RCC 7860 (cell line): ENCODE data around the gene WNT9A.
A peak's percentile ranks its signal among the peaks of the same experiment; 100 is the strongest.

Experiments used
- DNase-seq: peaks from one replicate; pipeline ENCODE4 v3.0.0-alpha.2; 2015; ENCODE audit warnings: low spot score
- FAIRE-seq: peaks from 2 replicates; lab custom pipeline; 2012; peaks lifted over from hg19 to GRCh38; lab: Jason Lieb, UNC

The WNT9A gene

GRCh38 chr1:227942021-227942715 is 5.6 kb downstream of the WNT9A start:
- FAIRE-seq = no peak
- DNase-seq = no peak

- DNase-seq (no peak), FAIRE-seq (no peak)
Observed at GRCh38 chr1:227941509-227942020, 6.2 kb downstream of the WNT9A start.

GRCh38 chr1:227940791-227941241 is 6.9 kb downstream of the WNT9A start:
- FAIRE-seq = no peak
- no peak for DNase-seq

- DNase-seq (no peak), FAIRE-seq (no peak)
Observed at GRCh38 chr1:227939791-227940771, 7.7 kb downstream of the WNT9A start.

- DNase-seq (no peak), FAIRE-seq (no peak)
Observed at GRCh38 chr1:227938911-227939790, 8.6 kb downstream of the WNT9A start.

- no peak for DNase-seq
- no peak for FAIRE-seq
Observed at GRCh38 chr1:227938276-227938675, 9.5 kb downstream of the WNT9A start.

- no peak for DNase-seq
- FAIRE-seq = no peak
Observed at GRCh38 chr1:227937838-227938145, 9.9 kb downstream of the WNT9A start.

GRCh38 chr1:227937031-227937837 is 10.5 kb downstream of the WNT9A start:
- DNase-seq = no peak
- FAIRE-seq = no peak

GRCh38 chr1:227935826-227936225 is 11.9 kb downstream of the WNT9A start:
- DNase-seq = no peak
- no peak for FAIRE-seq

- DNase-seq (peak; percentile 62), FAIRE-seq (no peak)
Observed at GRCh38 chr1:227934476-227935313, 13.0 kb downstream of the WNT9A start.

- no peak for DNase-seq
- no peak for FAIRE-seq
Observed at GRCh38 chr1:227929751-227930472, 17.8 kb downstream of the WNT9A start.

GRCh38 chr1:227928811-227929375 is 18.8 kb downstream of the WNT9A start:
- DNase-seq (no peak), FAIRE-seq (no peak)

- FAIRE-seq = no peak
- no peak for DNase-seq
Observed at GRCh38 chr1:227927971-227928741, 19.6 kb downstream of the WNT9A start.

GRCh38 chr1:227926896-227927885 is 20.5 kb downstream of the WNT9A start:
- DNase-seq (no peak), FAIRE-seq (no peak)

GRCh38 chr1:227926216-227926791 is 21.4 kb downstream of the WNT9A start:
- DNase-seq = no peak
- FAIRE-seq = no peak
